DMS 273 treated with DMSO at 0.1 percent for 48 hours (cell line): ENCODE measurements around the gene SMAD4.
"Not testable (repeated sequence)": the region's sequence is repeated elsewhere in the genome, so short reads cannot be mapped to it uniquely, and the experiment has no call there.

ENCODE experiments used
- DNase-seq: peaks from one replicate; lab custom pipeline; 2025; lab: John Stamatoyannopoulos, UW

The SMAD4 gene

DNA sequence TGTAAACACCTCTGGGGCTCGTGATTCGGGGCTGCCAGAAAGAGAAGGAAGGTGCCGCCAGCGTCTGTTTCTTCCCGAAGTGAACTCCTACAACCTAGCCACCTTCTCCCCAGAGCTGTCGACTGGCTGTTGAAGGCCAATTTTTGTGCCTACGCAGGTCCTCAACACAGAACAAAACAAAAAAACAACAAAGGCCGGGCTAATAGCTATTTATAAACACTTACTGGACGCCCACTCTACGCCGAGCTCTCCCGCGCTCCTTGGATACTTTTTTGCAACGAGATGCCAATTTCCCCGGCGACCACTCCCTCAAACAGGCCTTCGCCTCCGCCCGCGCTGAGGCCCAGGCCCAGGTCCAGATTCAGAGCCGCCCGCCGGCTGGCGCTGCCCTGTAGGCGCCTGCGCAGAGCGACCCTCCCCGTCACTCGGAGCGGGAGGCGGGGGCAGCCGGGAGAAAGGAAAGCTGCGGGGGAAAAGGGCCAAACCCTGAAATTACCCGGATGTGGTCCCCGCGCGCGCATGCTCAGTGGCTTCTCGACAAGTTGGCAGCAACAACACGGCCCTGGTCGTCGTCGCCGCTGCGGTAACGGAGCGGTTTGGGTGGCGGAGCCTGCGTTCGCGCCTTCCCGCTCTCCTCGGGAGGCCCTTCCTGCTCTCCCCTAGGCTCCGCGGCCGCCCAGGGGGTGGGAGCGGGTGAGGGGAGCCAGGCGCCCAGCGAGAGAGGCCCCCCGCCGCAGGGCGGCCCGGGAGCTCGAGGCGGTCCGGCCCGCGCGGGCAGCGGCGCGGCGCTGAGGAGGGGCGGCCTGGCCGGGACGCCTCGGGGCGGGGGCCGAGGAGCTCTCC is at the start of gene SMAD4:
SMAD4 (plus strand) TSS at position 520 of the 843 bp plus-strand sequence. CDS start 16,834 bp downstream, outside the sequence.
- DNase-seq, result peak; percentile 89

DNA sequence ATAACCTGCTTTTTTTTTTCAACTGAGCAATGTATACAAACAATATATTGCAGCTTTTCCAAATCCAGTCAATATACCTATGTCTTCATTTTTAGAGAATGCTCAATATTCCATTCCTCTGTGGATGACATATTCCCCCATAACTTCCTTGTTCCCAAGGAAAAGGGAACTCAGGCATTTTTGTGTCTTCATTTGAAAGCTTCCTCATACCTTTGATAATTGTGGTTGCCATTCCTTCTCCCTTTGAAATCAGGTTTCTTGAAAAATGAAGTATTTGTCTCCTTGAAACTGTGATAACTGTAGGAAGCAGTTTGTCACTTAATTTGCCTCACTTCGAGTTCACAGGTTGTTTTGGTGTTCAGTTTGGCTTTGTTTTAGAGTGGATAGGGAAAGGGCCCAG is 48.6 kb upstream of the SMAD4 start:
- no peak for DNase-seq

DNA sequence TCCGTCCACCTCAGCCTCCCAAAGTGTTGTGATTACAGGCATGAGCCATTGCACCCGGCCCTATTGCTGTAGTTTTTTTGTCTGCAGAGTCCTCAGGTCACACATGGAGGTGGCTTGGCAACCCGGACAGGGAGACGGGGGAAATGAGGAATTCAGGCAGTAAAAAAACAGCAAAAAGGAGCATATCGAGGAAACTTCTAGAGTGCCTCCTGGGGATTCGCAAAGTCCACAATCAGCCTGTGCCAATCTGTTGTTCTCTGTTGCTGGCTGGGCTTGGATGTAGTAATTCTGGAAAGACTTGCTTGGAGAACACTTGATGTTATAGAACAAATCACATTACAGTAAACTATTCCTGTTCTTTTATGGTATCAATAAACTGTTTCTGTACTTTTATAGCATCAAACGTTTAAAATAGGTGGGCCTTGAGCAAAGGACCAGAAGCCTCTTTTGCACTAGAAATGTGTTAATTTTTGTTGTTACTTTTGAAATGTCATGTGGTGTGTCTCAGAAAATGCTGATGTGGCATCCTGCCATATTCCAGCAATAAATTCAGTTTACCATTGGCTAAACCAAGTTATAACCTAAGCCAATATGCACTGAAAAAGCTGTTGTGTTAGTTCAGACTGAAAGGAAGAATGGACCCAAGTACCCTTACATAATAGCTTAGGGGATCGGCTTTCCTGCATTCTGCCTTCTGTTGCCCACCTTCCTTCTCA is 47.8 kb upstream of the SMAD4 start:
- DNase-seq, result peak; percentile 47

DNA sequence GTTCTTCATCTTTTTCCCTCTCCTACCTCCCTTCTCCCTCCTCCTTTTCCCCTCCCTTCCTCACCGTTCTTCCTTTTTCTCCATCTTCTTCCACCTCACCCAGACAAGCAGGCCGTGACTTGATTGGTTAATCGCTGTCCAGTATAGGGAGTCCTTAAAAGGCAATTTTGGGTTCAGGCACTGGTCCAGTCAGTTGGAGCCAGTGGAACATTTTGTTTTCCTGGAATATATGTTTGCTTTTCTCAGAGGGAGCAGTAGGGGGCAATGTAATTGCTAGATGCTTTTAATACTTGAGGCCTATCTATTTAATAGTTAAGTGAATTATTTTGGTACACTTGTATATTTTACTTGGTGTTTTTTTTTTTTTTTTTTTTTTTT is 47.2 kb upstream of the SMAD4 start:
- peak; percentile 95 for DNase-seq

DNA sequence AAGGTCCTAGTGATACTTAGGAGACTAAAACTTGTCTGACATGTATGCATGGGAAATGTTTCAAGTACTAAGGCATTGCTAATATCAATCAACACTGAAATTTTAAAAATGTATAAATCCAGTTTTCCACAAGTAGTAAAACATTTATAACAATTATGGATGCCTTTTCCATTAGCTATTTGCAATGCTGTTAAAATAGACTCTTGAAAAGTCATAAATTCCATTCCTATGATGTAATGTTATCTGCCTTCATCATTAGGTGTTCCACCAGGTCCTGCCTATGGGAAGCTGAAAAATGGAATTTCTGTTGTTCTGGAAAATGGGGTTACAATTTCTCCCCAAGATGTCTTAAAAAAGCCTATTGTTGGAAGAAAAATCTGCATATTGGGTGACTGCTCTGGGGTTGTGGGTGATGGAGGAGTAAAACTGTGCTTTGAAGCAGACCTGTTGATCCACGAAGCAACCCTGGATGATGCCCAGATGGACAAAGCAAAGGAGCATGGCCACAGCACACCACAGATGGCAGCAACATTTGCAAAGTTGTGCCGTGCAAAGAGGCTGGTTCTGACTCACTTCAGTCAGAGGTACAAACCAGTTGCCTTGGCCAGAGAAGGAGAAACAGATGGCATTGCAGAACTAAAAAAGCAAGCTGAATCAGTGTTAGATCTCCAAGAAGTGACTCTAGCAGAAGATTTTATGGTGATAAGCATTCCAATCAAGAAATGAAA is 43.5 kb upstream of the SMAD4 start:
- peak; percentile 83 for DNase-seq

DNA sequence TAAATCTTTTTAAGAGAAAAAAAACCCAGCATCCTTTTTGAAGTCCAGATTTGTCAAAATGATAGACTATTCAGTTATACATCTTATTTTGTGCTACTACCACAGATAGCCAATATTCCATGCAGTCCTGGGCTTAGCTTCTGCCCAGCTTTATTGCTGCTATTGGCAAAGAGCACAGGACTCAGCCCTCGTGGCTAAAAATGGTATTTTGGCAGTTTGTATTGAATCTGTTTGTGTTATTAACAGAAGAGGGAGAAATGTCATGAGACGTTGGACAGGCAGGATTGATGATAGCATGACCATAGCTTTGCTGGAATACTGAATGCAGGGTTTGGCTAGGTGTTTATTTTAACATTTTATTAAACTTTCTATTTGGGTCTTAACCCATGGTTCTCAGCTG is 42.8 kb upstream of the SMAD4 start:
- no peak for DNase-seq

DNA sequence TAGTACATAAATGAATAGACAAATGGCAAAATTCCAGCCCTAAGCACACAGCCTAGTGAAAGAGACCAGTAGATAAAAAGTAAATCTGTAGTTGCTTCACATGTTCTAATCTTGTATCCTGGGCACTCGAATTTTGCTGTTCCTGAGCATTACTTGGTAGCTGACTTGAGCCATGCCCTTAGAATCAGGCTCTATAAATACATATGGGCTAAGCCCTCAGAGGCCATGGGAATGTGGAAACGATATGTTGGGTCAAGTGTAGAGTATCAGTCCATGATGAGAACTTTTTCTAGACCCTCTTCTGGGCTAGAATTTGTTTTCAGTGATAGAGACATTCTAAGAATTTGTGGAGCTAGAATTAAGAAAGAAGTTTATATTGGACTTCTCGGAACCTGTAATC is 40.3 kb upstream of the SMAD4 start:
- DNase-seq, result no peak

DNA sequence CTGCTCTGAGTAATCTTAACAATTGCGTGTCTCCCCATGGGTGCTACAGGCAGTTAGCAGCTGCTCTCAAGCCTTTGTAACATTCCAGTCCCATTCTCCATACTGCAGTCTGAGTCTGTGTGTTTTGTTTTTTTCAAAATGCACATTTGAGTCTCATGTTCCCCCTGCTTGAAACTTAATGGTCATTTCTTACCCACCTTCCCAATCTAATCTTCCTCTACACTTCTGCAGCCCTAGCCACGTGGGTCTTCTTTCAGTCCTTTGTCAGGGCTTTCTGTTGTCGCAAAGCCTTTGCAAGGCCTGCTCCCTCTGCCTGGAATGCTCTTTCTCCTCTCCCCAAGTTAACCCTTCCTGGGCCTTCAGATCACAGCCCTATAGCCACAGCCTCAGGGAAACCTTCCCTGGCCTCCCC is 37.7 kb upstream of the SMAD4 start:
- no peak for DNase-seq

DNA sequence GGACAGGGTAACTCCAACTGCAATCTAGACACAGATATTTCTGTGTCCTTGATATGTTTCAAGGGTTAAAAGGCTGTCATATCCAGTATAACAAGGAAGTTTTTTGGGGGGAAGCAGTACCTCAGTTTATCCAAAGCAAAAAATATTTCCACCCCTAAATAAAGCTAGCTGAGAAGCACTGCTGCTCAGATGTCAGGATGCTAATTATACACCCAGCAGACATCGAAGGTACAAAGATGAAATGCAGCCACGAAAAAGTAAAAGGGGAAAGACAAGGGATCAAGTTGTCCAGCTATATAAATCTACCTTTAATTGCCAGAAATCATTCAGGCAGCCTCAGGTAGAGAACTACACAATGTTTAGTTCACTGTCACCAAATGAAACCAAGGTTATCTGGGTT is 36.0 kb upstream of the SMAD4 start:
- no peak for DNase-seq

DNA sequence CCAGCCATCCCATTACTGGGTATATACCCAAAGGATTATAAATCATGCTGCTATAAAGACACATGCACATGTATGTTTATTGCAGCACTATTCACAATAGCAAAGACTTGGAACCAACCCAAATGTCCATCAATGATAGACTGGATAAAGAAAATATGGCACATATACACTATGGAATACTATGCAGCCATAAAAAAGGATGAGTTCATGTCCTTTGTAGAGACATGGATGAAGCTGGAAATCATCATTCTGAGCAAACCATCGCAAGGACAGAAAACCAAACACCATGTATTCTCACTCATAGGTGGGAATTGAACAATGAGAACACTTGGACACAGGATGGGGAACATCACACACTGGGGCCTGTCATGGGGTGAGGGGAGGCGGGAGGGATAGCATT is 26.8 kb upstream of the SMAD4 start:
- not testable (repeated sequence) for DNase-seq

DNA sequence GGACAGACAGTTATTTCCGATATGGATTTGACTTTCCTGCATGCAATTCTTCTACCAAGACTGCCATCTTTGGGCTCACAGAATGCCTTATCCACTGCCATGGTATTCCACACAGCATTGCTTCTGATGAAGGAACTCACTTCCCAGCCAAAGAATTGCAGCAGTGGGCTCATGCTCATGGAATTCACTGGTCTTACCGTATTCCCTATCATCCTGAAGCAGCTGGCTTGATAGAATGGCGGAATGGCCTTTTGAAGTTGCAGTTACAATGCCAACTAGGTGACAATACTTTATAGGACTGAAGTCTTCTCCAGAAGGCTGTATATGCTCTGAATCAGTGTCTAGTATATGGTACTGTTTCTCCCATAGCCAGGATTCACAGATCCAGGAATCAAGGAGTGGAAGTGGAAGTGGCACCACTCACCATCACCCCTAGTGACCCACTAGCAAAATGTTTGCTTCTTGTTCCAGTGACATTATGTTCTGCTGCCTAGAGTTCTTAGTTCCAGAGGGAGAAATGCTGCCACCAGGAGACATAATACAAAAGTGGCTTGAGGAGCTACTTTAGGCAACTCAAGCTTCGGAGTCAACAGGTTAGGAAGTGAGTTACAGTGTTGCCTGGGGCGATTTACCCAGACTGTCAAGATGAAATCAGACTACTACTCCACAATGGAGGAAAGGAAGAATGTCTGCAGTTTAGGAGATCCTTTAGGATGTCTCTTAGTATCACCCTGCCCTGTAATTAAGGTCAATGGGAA is 23.8 kb upstream of the SMAD4 start:
- no peak for DNase-seq

DNA sequence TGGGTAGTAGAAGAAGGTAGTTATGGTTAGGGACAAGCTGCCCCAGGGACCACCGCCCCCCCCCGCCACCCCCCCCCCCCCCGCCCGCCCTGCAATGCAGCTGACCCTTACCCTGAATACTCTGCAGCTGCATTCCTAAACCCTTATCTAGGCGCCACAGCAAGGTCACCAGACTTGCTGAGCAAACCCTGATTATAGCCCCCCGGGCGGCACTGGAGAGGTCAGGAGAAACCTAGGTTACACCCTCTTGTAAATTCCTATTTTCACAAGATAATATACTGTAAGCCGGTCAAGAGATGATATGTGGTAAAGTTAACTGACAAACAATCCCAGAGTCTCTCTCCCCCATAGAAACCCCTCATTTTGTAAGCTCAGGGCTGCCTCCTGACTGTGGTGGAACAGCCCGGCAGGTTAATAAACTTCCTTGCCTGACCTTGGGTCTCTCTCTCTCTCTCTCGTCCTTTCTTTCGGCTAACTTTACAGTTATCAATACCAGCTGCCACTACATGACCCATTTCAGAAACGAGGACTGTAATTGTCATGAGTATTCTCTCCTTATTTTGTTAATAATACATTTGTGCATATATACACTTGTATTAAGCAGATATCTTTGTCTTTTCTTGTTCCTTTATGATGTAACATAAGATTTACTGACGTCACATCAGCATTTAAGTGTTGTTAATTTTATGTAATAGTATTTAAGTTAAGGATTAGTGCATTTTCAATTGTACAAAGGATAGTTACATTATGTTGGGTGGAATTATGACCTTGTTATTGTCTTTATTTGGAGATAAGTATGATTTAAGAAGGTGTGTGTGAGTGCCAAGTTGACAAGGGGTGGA is 22.8 kb upstream of the SMAD4 start:
- no peak for DNase-seq

DNA sequence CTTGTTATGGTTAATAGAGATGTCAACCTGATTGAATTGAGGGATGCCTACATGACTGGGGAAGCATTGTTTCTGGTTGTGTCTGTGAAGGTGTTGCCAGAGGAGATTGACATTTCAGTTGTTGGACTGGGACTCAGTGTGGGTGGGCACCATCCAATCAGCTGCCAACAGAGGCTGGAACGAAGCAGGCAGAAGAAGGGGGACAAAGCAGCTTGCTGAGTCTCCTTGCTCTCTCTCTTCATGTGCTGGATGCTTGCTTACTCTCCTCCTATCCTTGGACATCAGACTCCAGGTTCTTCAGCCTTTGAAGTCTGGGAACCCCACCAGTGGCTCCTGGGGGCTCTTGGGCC is 22.2 kb upstream of the SMAD4 start:
- no peak for DNase-seq

DNA sequence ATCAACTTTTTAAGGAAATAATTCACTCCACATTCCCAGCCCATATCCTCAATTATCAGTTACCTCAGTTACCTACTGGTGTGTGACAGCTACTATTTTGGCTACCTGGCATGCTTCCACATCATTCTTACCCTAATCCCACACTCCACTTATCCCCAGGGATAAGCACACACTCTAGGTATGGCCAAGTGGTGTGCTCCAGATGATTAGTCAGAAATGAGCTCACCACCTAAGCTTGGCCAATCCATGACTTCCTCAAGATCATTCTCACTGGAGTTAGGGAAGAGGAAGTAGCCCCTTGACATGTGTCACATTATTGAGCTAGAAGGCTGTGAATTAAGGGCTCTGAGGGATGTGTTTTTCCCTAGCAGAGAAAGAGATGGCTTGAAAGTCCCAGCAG is 20.9 kb upstream of the SMAD4 start:
- peak; percentile 44 for DNase-seq

DNA sequence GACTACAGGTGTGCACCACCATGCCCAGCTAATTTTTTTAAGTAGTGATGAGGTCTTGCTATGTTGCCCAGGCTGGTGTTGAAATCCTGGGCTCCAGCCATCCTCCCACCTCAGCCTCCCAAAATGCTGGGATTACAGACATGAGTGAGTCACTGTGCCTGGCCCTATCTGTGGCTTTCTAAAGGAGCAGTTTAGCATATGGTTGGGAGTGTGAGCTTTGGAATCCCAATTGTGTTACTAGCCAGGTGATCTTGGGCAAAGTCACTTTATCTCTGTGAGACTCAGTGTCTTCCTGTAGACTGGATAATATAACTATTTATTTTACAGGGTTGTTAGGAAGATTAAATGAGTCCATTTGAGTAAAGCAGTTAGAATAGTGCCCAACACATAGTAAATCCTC is 19.8 kb upstream of the SMAD4 start:
- DNase-seq, result no peak

DNA sequence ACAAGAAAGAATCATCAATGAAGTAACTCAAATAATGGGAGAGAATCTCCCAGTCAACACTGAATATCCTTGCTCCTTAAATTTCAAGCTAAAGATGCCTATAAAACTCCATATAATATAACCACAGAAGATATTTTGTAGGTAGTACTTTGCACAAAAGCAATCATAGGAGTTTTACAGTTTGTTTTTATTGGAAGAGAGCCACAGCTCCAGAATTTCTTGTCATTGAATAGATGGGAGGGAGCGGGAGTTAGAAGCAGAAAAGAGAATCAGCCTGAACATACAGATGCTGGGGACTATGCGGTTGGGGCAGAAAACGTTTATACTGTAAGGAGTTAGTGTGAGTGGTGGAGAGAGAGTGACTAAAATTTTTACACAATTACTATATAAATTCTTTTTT is 18.3 kb upstream of the SMAD4 start:
- DNase-seq, result no peak

DNA sequence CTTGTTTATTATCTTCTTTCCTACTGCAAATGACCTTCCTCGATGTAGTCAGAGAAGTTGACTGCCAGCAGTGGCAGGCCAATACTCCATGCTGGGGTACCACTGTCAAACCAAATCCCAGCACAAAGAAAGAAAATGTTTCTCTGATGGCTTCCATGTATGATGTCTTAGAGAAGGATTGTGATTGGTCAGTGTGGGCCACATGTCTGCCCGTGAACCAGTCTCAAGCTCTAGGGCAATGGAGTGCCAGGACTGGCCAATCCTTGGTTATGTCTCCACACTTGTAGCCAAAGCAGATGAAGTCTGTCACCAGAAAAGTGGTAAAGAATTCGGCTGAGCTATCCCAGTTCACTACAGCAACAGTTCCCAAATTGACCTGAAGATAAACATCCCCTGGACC is 17.6 kb upstream of the SMAD4 start:
- no peak for DNase-seq

DNA sequence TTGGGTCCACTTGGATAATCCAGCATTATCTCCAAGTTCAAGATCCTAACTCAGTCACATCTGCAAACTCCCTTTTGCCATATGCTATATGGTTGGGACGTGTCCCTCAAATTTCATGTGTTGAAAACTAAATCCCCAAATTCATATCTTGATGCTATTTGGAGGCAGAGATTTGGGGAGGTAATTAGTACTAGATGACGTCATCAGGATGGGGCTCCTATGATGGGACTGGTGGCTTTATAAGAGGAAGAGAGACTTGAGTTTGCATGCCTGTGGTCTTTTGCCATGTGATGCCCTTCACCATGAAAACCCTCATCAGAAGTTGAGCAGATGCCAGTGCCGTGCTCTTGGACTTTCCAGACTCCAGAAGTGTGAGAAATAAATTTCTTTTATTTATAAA is 16.8 kb upstream of the SMAD4 start:
- DNase-seq, result no peak

DNA sequence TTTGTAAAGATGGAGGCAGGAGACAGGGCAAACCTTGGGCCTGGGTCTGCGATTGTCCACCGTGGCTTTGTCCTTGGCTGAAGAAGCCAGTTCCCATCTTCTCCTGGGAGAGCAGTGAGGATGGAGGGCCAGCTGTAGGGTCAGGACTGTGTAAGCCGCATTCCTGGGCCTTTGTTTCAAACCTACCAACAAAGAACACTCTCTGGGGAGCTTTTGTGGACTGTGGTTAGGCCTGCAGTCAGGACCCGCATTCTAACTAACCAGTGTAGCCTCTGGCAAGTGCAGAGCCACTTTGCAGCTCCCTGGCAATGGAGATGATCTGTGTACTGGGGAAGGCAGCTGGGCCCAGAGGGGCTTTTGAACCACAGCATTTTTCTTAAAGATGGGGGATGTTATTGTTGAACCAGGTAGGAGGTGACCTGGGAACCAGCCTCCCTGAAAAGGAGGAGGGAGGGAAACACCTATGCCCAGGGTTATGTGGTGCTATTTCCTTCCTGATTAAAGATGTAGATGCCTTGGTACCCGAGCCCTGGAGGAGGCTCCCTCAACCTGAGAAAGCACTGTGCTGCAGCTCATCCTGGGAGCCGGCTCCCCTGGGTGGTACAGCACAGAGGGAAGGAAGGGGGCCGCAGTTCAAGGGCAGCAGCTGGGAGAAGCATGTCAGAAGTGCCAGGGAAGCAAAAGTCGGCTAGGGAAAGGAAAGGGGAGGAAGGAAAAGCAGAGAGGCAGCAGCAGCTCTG is 12.7 kb upstream of the SMAD4 start:
- DNase-seq, result no peak

DNA sequence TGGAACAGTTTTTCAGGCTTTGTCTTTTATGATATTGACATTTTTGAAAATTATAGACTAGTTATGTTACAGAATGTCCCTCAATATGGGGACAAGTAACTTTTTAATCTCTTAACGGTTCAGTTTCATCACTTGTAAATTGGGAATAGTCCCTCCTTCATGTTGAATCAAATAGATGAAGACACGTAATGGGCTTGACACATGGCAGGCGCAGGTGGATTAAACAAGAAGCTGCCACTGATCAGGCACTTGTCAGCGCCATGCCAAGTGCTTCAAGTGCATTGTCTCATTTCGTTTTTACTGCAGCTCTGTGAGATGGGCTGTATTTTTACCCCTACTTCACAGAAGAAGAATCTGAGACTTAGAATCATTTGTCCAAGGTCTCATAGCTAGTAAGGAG is 9.5 kb upstream of the SMAD4 start:
- DNase-seq, result no peak
